Nephron progenitor cell (in vitro differentiated cells): ENCODE data around the gene THAP2.
A peak's percentile ranks its signal among the peaks of the same experiment; 100 is the strongest.

Experiments
- DNase-seq: peaks from one replicate; pipeline ENCODE4 v3.0.0; 2021
- H3K27ac Mint-ChIP-seq: 2 replicates; pipeline ENCODE4 v1.8.0; 2021; ENCODE audit warnings: mild to moderate bottlenecking, moderate library complexity, mixed read lengths
- H3K27me3 Mint-ChIP-seq: 2 replicates; pipeline ENCODE4 v1.8.0; 2021; ENCODE audit warnings: mild to moderate bottlenecking, low read depth, mixed read lengths; ENCODE audit not compliant: poor library complexity
- H3K36me3 Mint-ChIP-seq: 2 replicates; pipeline ENCODE4 v1.8.0; 2021; ENCODE audit warnings: low read depth, mixed read lengths
- H3K4me1 Mint-ChIP-seq: 2 replicates; pipeline ENCODE4 v1.8.0; 2021; ENCODE audit warnings: mixed read lengths
- H3K4me3 Mint-ChIP-seq: 2 replicates; pipeline ENCODE4 v1.8.0; 2021; ENCODE audit warnings: mild to moderate bottlenecking, moderate library complexity, mixed read lengths
- H3K9me3 Mint-ChIP-seq: 2 replicates; pipeline ENCODE4 v1.8.0; 2021; ENCODE audit warnings: mild to moderate bottlenecking, moderate library complexity, mixed read lengths
- CTCF ChIP-seq: fragments of 200-600 bp; sonication (generic); IDR thresholded peaks from 2 replicates; pipeline ENCODE4 v1.5.0; 2021; ENCODE audit warnings: antibody characterized with exemption

The THAP2 gene

DNA sequence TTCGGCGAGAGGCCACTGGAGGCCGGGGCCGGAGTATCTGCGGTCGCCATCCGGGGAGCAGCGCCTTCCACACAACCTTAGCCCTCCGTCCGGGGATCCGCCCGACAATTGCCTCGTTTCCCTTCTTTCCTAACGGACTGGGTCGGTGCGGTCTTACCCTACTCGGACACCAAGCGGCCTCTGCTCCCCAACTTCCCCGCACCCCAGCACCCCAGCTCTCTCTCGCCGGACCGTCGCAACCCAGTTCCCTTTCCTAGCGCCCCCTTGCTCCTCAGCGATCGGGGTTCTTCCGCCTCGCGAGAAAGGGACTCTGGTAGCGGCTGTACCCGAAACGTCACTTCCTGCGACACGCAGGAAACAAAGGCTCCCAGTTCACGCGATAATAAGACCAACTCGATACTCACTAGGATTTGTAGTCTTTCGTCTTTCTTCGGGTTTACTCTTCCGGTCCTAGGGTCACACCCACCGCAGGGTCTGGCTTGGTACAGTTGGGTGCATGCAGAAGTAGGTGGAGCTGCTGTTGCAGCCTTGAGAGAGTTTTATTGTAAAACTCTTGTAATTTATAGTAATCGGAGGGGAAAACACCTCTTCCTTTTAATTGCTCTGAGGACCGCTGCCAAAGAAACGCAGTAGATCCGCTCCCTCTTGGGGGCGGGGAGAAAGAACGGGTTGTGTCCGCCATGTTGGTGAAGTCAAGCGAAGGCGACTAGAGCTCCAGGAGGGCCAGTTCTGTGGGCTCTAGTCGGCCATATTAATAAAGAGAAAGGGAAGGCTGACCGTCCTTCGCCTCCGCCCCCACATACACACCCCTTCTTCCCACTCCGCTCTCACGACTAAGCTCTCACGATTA is at the start of gene THAP2, which contains the start of gene ZFC3H1:
TSS of gene THAP2 (plus strand) at position 741 of the 850 bp plus-strand sequence. CDS start 209 bp downstream, outside the sequence.
TSS of gene ZFC3H1 (minus strand) at position 288 of the 850 bp plus-strand sequence. CDS start at position 50, 238 bp downstream.
- peaks cover 3% of the 10 kb centered on the region for H3K9me3 Mint-ChIP-seq
- no peaks in the 10 kb centered on the region for H3K27me3 Mint-ChIP-seq
- TF ChIP-seq CTCF, result no peak
- H3K27ac Mint-ChIP-seq, result peak within 1 kb of the TSS; percentile 100
- H3K4me3 Mint-ChIP-seq, result peak within 1 kb of the TSS; percentile 100
- peak; percentile 81 for DNase-seq
- H3K36me3 Mint-ChIP-seq, result peaks cover 27% of the 10 kb centered on the region
- H3K4me1 Mint-ChIP-seq, result peaks cover 29% of the 10 kb centered on the region

GRCh38 chr12:71621938-71622337 is 42.2 kb upstream of the THAP2 start:
- no peaks in the 10 kb centered on the region for H3K4me1 Mint-ChIP-seq
- H3K27me3 Mint-ChIP-seq, result no peaks in the 10 kb centered on the region
- H3K4me3 Mint-ChIP-seq, result no peak overlapping the region
- H3K9me3 Mint-ChIP-seq, result no peaks in the 10 kb centered on the region
- DNase-seq, result no peak
- peaks cover 73% of the 10 kb centered on the region for H3K36me3 Mint-ChIP-seq
- H3K27ac Mint-ChIP-seq, result peak overlapping the region; percentile 38
- no peak for TF ChIP-seq CTCF

DNA sequence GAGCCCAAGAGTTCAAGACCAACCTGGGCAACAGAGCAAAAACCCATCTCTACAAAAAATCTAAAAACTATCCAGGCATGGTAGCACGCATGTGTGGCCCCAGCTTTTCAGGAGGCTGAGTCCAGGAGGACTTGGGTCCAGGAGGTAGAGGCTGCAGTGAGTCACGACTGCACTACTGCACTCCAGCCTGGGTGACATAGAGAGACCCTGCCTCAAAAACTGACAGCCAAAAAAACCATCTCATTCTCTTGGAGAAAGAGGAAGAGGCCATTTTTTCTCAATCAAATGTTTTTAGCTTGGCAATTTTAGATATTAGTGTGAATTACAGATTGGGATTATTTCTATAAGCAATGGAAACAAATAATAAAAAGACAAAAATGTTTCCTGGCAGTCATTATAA is 38.6 kb upstream of the THAP2 start:
- TF ChIP-seq CTCF, result no peak
- Mint-ChIP-seq H3K27ac (no peak overlapping the region), H3K36me3 (peaks cover 75% of the 10 kb centered on the region), H3K4me3 (no peak overlapping the region), H3K27me3 (no peaks in the 10 kb centered on the region), H3K4me1 (no peaks in the 10 kb centered on the region), H3K9me3 (no peaks in the 10 kb centered on the region)
- DNase-seq, result no peak

DNA sequence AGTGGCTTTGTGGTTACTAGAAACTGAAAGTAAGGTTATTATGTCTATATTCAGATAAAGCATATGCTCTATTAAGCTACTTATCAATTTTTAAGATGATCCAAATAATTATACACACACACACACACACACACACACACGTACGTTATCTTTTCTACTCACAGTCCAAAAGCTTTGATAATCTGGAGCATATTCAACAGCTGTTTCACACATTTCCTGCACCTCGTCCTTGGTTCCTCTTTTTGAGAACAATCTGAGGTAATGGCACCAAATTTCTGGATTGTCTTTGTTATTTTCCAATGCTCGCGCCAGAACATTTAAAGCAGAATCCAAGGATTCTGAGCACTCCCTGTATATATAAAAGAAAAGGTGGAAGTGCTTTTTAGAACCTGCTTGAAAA is 38.0 kb upstream of the THAP2 start:
- no peak for DNase-seq
- H3K4me1 Mint-ChIP-seq, result no peaks in the 10 kb centered on the region
- no peak for TF ChIP-seq CTCF
- H3K36me3 Mint-ChIP-seq, result peaks cover 75% of the 10 kb centered on the region
- H3K27ac Mint-ChIP-seq, result peak overlapping the region; percentile 3
- H3K27me3 Mint-ChIP-seq, result no peaks in the 10 kb centered on the region
- no peaks in the 10 kb centered on the region for H3K9me3 Mint-ChIP-seq
- H3K4me3 Mint-ChIP-seq, result no peak overlapping the region

DNA sequence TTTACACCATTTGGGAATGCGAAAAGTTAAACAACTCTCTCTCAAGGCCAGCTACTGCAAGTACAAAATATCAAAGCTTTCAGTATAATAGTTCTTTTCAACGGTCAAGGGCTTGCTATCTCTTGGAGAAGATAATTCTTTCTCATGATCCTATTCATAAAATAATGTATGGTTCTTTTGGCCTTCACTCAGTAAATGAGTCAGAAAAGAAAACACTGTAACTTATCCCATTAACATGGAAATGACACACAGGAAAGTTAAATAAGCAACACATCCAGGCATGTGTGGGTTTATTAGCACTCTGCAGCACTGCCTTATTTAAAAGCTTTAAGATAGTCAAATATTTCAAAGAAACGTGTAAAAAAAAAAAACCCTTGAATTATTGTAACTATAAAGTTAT is 37.3 kb upstream of the THAP2 start:
- Mint-ChIP-seq H3K36me3 (peaks cover 71% of the 10 kb centered on the region), H3K27me3 (no peaks in the 10 kb centered on the region), H3K9me3 (no peaks in the 10 kb centered on the region), H3K27ac (peak overlapping the region; percentile 32), H3K4me3 (no peak overlapping the region), H3K4me1 (no peaks in the 10 kb centered on the region)
- DNase-seq, result no peak
- TF ChIP-seq CTCF, result no peak
